HG03565 (cell line): ENCODE measurements around the gene ODAD3.

Source experiments
- ATAC-seq: cut with Tn5 transposase; IDR thresholded peaks from one replicate; pipeline ENCODE4 v1.9.1; 2021; ENCODE audit warnings: mild to moderate bottlenecking, moderate library complexity; ENCODE audit not compliant: unreplicated experiment

ODAD3 gene

DNA sequence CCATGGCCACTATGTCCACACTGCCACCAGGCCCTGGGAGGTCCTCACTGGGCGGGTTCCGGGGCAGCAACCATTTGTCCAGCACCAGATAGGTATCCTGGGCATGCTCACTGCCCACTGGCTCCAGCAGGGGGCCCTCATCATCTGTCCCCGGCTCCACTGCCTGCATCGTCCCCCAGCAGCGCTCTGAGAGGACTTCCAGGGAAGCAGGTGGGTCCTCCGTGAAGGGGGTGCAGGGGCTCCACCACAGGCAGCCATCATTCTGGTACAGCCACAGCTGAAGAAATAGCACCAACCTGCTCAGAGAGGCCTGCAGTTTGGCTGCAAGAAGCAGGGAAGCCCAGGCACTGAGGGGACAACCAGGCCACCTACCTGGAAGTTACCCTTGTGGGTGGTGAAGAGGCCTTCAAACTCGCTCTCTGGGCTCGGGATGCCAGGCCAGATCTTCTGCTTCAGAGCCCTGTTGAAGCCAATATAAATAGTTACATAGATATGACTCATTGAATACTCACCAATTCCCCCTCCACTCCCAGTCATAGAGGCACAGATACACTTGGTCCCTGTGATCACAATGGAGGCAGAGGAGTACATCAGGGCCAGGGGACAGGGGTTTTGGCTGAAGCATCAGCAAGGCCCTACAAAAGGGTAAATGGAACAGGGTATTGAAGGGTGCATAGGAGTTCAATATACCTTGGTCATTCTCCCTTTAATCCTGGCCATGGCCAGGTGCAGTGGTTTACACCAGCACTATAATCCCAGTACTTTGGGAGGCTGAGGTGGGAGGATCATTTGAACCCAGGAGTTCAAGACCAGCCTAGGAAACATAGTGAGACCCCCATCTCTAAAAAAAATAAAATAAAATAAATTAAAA, 56.4 kb downstream of the ODAD3 start:
- ATAC-seq = no peak

- no peak for ATAC-seq
These were observed 57.2 kb downstream of the ODAD3 start for GRCh38 chr19:11377756-11378155.

DNA sequence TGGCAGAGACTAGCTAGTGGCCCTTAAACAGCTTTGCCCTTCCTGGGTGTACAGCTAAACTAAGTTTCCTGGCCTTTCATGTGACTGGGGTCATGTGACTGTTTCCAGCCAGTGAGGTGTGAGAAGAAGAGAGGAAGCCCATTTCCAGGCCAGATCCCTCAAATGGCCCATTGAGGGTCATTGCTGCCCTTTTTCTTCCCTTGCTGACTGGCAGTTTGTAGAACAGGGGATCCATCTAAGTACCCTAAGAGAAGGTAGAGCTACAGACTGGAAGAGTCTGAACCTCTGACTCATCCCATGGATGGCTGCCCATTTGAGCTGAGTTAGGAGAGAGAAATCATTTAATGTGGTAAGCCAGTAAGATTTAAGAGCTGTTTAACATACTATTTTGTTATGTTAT, 57.7 kb downstream of the ODAD3 start:
- no peak for ATAC-seq

DNA sequence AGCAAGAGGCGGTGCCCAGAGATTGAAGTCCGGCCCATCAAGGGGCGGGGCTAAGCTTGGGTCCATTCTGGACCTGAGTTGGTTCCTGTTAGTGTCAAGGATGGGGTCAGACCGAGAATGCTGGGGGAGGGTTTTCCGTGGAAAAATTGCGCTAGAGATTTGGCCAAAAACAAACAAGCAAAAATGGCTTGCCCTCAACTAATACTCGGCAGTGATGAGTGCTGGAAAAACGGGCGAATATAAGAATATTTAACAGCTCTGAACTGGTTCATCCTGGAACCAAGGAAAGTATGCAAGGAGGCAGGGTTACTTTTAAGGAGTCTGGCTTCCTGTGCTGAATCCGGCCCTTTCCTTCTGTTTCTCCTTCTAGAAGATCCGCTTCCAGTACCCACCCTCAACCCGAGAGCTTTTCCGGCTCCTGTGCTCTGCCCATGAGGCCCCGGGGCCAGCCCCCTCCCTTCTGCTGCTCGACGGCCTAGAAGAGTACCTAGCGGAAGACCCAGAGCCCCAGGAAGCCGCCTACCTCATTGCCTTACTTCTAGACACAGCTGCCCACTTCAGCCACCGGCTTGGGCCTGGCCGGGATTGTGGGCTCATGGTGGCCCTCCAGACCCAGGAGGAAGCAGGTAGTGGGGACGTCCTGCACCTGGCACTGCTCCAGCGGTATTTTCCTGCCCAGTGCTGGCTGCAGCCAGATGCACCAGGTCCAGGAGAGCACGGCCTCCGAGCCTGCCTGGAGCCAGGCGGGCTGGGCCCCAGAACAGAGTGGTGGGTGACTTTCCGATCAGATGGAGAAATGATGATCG, 59.6 kb downstream of the ODAD3 start:
- no peak for ATAC-seq

DNA sequence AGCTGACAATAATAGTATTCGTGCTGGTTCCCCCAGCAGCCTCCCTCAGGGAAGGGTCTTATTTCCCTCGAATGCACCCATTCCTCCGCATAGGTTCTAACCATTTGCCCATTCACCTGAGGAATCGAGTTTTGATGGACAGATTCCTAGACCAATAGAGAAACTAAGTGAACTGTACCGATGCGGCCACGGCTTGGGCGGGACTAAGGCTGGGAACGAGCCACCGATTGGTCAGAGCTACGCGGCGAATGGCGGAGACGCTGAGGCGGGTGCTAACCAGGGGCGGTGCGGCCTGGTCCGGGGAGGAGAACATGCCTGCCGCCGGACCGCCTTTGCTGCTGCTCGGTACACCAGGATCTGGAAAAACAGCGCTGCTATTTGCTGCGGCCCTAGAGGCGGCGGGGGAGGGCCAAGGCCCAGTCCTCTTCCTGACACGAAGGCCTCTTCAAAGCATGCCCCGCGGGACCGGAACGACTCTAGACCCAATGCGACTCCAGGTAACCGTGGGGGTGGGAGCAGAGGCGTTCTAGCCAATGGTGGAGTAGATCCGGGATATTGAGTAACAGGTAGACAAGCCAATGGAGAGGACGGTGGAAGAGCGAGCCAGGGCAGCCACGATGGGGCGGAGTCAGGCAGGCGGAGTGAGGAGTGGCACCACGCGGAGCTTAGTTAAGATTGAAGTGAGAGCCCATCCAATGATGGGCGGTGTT, 60.3 kb downstream of the ODAD3 start, which contains the start of gene SWSAP1:
Gene SWSAP1, plus strand, starts transcription at position 234 of the 710 bp plus-strand sequence. Its CDS starts 15 bp downstream, at position 249.
- ATAC-seq = peak; percentile 80

DNA sequence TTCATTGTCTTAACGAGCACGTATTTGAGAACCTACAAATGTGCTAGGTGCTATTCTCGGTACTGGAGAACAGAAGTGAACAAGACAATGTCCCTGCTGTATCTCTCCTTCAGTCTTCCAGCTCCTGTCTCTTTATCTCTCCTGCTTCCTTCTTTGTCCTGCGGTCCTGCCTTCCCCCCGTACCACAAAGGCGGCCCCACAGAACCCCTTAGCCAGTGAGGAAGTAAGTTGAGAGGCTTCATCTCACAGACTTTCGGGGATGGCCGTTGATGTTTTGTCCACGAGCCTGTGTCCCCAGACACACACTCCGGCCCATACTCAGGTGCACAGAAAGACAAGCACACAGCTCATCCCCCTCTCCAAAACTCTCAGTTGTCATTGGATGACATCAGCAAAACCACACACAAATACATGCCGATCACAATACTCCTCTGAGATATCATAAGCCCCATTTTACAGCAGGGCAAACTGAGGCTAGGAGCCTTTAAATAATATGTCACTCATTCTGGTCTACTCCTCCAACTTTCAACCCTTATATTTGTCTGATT, 61.0 kb downstream of the ODAD3 start:
- no peak for ATAC-seq

DNA sequence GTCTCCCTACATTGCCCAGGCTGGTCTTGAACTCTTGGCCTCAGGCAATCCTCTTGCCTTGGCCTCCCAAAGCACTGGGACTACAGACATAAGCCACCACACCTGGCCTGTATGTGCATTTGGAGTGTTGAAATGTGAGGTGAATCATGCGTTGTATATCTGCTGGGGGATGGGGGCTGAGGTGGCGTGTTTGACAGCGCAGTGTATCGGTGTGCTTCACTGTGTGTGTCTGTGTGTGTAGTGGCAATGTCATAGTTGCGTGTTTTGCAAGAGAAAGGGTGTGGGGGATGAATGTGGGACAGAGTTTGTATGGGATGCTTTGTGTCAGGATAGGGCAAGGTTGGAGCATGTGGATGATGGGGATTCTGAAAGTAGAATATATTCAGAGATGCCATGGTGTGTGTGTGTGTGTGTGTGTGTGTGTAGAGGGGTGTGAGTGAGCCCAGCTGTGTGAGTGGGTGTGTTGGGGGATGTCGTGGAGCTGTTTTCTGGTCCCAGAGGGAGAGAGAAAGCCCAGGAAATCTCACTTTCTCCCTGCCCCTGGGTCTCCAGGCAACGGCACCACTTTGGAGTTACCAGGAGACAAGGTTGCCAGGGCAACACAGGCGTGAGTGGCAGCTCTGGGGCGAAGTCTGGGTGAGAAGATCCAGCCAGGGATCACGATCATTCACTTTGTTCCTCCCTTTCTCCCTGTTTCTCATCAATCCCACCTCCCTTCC, 61.6 kb downstream of the ODAD3 start:
- no peak for ATAC-seq

- ATAC-seq = no peak
These were observed 64.2 kb downstream of the ODAD3 start for GRCh38 chr19:11370744-11371143.
